T-helper 2 cell (primary cell): Measurements from ENCODE around the gene FGF3.

Experiments used
- DNase-seq, 5 experiments: peaks; one replicate each; pipeline versions ENCODE4 v3.0.0 to v3.0.0-alpha.2; 2012 to 2022

FGF3 gene

DNA sequence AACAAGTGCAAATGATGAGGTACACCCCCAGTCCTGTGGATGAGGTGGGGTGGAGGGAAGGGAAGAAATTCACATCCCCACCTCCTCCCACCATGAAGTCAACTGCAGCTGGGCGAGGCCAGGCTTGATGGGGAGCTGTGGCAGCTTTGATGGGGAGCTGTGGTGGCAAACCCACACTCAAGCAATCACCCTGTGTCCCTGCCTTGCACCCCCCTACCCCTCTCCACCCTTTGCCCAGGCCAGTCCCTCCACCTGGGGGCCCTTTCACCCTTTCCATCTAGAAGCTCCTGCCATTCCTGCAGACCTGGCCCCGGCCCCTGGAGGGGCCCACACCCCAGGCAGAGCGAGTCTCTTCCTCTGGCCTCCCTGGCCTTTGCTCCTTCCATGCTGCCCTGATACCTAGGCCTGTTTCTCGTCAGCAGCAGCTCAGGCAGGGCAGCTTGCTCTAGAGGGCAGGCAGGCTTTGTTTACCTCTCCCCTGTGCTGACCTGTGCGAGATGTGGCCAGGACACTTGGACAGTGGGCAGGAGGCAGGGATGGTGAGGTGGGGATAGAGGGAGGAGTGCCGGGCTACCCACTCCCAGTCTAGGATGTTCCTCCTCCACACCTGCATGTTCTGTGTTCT lies 4.5 kb upstream of the FGF3 start:
- DNase-seq: no peak

DNA sequence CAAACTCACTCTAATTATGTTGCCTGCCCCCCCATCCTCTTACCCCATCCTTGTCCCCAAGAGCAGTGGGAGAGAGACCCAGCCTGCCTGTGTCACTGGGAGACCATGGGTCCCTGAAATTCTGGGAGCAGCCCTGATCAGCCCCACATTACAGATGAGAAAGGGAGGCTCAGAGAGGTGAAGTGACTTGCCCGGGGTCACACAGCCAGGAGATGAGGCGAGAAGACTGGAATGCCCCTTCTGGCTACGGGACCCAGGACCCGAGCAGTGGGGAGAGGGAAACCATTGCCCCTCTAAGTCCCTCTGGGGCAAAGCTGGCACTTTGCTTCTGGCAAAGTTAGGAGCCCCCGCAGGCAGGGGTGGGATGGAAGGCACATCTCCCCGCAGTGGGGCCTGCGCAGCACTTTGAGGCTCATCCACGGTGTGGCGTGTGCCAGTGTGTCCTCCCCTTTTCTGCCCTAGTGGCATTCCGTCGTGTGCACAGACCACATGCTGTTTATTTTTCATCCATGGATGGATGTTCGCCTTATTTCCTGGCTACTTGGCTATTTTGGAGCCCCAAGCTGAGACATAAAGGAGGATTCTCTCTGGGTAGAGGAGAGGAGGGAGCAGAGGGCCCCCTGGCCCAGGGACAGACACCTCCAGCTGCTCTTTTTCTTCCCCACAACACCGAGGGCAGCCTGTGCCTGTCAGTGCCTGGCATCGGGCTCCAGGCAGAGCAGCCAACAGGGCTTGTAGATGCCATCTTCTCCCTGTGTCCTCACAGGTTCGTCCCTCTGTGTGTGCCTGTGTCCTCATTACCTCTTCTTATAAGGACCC lies 3.7 kb upstream of the FGF3 start:
- no peak for DNase-seq

DNA sequence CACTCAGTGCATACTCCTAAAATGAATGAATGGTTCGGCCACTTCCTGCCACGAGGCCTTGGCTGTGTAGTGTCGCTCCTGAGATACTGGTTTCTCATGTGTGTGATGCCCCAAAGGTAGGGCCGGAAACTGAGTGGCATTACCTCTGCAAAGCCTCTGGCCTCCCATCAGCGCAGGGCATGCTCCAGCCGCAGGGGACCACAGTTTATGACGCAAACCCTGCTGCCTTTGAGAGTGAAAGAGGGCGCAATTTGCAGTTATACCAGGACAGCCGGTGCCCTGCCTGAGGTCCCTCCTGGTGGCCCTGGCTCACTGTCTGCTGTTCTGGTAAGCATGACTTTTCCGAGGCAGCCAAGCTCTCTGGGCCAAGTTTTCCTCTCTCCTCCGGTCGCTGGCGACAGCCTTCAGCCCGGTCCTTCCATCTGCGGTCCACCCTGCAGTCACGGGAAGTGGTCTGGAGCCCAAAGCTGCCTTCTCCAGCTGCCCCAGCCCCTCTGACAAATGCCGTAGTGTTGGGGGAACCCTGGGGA lies 2.4 kb upstream of the FGF3 start:
- no peak for DNase-seq

DNA sequence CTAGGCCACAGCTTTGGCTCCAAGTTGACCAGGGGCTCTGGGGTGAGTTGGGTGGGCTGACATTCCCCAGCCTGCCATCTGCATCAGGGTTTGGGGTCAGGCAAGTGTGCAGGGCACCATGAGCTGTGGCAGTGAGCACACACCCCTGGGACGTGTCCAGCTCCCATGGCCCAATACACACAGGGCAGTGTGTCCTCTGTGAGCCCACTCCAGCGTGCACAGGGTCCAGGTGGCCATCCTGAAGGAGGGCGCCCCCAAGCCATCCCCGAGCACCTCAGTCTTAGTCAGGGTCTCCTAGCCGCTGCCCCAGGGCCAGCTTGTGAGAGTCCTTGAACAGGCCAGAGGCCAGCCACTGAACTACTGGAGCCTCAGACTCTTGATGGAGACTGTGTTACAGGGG lies 1.2 kb upstream of the FGF3 start:
- no peak for DNase-seq

DNA sequence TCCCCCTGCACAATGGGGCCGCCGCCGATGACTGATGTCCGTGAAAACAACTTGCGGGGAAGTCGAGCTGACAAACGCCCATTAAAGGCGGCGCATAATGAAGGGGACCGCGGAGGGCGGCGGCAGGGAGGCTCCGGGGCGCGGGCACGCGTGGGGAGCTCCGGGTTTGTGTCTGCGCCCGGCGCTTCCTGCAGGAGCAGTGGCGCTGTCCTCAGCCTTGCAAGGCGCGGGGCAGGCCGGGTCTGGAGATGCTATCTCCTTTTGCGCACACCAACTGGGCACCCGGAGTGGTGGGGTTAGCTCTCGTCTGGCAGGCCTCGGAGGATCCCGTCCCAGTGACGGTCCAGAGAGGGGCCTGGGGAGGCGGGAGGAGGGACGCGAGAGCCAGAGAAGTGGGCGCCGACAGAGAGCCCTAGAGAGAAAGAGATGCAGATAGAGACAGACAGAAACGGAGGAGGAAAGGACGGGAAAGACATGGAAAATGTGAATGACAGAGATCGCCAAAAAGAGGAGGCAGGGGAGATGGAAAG lies 390 bp upstream of the FGF3 start:
- DNase-seq: no peak

DNA sequence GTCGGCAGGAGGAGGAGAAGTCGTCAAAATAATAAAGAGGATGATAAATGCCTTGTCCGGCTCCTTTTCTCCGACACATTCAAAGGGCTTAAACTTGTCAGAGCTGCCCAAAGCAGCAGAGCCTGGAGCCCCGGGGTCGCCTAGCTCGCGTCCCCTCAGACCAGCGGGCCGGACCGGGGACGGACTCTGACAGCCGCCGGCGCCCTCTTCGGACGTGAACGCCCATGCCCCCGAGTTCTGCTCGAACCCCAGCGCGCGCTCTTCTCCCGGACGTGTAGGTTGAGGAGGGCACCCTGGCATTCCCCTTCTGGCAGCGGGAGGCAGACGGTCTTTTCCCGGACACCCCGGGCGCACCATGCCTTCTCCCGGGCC lies 999 bp downstream of the FGF3 start:
- no peak for DNase-seq

DNA sequence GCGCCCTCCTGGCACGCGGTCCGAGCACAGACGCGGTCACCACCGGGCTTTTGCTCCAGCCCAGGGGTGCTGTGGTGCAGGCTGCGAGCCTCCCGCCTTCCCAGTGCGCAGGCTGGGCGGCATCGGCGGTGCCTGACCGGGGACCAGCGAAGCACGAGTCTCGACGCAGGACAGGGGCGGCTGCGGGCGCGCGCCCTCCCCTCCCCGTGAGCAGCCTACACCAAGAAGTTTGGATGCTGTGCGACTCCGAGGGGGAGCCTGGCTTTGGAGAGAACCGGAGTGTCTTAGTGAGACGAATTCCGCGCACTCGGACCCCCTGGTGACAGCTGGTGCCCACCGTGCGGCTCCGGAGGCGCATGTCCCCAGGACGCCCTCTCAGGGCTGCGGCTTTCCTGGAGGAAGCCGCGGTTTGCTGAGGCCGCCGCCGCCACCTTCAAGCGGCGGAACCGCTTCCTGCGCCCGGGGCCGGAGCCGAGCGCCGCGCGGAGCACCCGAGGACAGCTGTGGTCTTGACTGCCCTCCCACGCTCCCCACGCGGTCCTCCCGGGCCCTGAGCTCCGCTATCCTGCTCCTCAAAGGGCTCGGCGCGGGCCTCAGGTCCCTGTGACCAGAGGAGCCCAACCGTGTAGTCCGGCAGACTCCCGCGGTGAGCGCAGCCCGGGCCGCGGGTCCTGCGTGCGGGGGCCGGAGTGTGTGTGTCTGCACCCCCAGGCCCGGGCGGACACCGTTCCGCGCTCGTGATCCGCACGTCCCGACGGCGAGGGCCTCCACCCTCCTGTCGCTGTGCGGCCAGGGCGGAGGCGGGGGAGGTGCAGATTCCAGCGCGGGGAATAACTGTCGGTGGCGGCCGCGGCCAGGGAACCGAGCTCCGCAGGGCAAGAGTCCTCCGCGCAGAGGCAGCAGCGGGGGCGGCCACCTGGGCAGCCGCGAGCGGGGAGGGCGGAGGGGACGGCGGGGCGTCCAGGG lies 1.7 kb downstream of the FGF3 start:
- no peak for DNase-seq

GRCh38 chr11:69816671-69817070 lies 2.5 kb downstream of the FGF3 start:
- DNase-seq: no peak

GRCh38 chr11:69815973-69816372 lies 3.2 kb downstream of the FGF3 start:
- no peak for DNase-seq

DNA sequence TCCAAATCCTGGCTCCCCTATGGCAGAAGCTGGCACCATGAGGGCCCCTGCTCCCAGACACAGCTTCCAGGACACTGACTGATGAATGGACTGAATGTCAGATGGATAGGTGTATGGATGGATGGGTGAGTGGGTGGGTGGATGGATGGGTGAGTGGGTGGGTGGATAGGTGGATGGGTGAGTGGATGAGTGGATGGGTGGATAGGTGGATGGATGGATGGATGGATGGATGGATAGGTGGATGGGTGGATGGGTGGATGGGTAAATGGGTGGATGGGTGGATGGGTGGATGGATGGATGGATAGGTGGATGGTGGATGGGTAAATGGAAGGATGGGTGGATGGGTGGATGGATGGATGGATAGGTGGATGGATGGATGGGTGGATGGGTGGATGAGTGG lies 4.3 kb downstream of the FGF3 start:
- no peak for DNase-seq

DNA sequence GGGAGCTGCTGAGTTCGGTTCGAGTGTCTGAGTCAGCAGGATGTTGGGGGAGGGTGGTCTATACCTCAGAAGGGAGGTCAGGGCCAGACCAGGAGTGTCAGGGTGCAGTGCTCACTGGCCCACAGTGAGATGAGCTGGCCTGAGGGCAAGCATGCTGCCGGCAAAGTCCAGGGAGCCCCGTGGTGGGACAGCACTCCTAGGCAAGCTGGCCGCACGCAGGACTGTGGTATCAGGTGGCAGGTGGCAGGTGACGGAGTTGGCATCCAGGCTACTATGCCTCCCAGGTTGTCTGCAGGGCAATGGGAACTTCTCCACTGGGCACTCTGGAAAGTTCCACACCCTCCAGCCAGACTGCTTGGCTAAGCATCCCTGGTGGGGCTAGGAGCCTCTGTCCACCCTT lies 4.8 kb downstream of the FGF3 start:
- DNase-seq: no peak

DNA sequence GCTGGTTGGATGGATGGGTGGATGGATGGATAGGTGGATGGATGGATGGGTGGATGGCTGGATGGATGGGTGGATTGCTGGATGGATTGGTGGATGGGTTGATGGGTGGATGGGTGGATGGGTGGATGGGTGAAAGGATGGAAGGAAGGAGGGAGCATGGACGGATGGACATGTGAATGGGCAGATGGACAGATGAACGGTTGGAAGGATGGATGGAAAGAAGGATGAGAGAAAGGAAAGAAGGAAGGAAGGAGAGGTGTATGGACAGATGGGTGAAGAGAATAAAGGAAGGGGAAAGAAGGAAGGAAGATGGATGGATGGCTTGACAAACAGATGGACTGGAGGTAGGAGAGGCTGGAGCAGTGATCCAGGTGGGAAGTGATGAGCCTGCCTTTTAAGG lies 5.4 kb downstream of the FGF3 start:
- no peak for DNase-seq

- DNase-seq: no peak
Measured at GRCh38 chr11:69812946-69813345, 6.3 kb downstream of the FGF3 start.

DNA sequence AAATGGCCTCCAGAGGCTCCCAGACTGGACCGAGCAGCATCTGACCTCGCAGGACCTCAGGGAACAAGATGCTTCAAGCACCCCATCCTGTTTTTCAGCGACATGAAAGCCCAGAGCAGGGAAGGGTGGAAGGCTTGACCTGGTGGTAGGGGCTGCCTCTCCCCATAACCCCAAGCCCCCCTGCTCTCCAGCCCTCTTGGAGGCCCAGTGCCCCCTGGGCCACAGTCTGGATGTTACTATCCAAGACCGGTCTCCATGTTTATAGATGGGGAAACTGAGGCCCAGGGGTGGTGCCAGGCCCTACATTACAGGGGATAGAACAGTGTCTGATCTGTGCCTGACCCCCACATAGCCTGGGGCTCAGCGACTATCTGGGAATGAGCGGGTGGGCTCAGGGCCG lies 7.0 kb downstream of the FGF3 start:
- DNase-seq: no peak

DNA sequence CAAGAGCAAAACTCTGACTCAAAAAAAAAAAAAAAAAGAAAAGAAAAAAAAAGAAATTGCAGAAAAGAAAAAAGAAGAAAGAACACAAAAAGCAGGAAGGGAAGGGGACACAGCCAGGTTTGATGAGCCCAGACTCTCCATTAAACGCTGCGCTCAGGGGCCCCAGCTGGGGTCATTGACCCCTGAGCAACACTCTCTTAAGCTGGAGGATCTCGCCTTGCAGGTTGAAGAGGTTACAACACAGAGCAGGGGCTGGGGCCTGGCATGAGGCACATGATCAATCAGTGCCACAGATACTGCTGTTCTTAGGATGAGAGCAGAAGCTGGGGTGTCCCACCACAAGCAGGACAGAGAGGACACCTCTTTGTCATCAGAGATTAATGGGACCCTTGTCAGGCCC lies 7.8 kb downstream of the FGF3 start:
- DNase-seq: no peak

DNA sequence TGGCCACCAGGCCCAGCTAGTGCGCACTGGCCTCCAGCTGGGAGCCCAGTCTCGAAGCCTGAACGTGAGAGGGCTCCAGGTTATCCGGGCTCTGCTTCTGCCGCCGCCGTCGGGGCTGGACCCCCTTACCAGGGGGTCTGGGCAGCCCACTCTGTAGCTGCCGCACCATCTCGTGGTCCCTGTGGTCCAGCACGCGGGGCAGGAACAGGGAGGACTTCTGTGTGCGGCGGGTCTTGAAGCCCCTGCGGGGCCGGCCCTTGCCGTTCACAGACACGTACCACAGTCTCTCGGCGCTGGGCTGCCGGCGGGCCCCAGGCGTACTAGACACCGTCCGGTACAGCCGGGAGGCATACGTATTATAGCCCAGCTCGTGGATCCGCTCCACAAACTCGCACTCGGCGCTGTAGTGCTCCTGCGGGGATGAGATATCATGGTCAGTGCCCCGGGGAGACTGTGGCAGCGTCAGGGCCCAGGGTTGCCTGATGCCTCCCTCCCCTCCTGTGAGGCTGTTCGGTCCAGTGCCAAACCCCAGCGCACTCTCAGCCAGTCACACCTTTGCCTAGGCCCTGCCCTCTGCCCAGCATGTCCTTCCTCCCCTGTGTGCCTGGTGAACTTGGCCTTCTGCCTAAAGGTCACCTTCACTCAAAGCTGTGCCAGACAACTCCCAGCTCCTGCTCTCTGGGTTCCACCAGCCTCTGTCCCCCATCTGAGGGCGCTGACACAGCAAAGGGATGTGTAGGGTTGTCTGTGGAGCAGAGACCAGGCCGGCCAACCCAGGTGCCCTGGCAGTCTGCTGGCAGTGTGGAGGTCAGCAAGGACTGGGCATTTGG lies 8.7 kb downstream of the FGF3 start:
- DNase-seq: no peak

GRCh38 chr11:69808667-69809086 lies 10.5 kb downstream of the FGF3 start:
- no peak for DNase-seq

DNA sequence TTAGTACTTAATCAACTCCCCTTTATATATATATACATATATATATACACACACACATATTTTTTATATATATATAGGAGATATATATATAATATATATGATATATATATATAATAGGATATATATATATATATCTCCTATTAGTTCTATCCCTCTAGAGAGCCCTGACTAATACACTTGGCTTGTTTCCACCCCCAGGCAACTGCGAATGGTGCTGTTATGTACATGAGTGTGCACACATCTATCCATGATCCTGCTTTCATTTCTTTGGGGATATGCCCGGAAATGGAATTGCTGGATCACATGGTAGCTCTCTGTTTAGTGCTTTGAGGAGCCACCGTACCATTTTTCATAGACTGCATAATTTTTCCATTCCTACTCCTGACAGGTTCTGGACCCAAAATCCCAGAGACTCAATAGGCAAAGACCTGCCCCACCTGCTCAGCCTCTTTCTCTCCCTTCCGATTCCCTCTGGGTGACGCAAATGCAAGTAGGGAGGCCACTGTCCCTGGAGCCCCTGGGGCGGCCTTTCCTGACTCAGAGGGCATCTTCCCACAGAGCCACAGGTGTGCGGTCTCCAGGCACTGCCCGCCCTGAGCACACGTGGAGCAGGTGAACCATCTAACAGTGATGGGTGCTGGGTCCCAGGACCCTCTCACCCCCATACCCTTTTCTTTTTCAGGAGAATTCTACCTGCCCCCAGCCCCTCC lies 12.0 kb downstream of the FGF3 start:
- no peak for DNase-seq

GRCh38 chr11:69804769-69805508 lies 14.3 kb downstream of the FGF3 start:
- DNase-seq: no peak

GRCh38 chr11:69803604-69804218 lies 15.5 kb downstream of the FGF3 start:
- DNase-seq: no peak
